ENCODE measurements around the gene EGFLAM.
A peak's percentile ranks its signal among the peaks of the same experiment; 100 is the strongest.

EGFLAM gene

GRCh38 chr5:38448568-38449350, 190.4 kb downstream of the EGFLAM start:
- DNase-seq (ENCODE audit: low spot score), result no peak

- no peak for DNase-seq (ENCODE audit: low spot score)
Observed at GRCh38 chr5:38450627-38451026, 192.3 kb downstream of the EGFLAM start.

GRCh38 chr5:38451074-38451725, 192.8 kb downstream of the EGFLAM start:
- DNase-seq (ENCODE audit: low spot score), result no peak

GRCh38 chr5:38452201-38452600, 193.8 kb downstream of the EGFLAM start:
- DNase-seq (ENCODE audit: low spot score), result no peak

- no peak for DNase-seq (ENCODE audit: low spot score)
Observed at GRCh38 chr5:38453506-38453905, 195.1 kb downstream of the EGFLAM start.

- DNase-seq (ENCODE audit: low spot score), result no peak
Observed at GRCh38 chr5:38453921-38454320, 195.6 kb downstream of the EGFLAM start.

GRCh38 chr5:38455796-38456330, 197.5 kb downstream of the EGFLAM start:
- DNase-seq (ENCODE audit: low spot score), result no peak

- DNase-seq (ENCODE audit: low spot score), result no peak
Observed at GRCh38 chr5:38456657-38457399, 198.5 kb downstream of the EGFLAM start.

- no peak for DNase-seq (ENCODE audit: low spot score)
Observed at GRCh38 chr5:38458174-38458573, 199.8 kb downstream of the EGFLAM start.

GRCh38 chr5:38462976-38463633, 204.7 kb downstream of the EGFLAM start:
- peak; percentile 33 for DNase-seq (ENCODE audit: low spot score)

GRCh38 chr5:38463634-38464521, 205.5 kb downstream of the EGFLAM start:
- DNase-seq (ENCODE audit: low spot score), result peak; percentile 78

- no peak for DNase-seq (ENCODE audit: low spot score)
Observed at GRCh38 chr5:38465061-38465460, 206.7 kb downstream of the EGFLAM start.

- DNase-seq (ENCODE audit: low spot score), result no peak
Observed at GRCh38 chr5:38465702-38466423, 207.5 kb downstream of the EGFLAM start.

- DNase-seq (ENCODE audit: low spot score), result peak; percentile 40
Observed at GRCh38 chr5:38466424-38467189, 208.2 kb downstream of the EGFLAM start.

- peak; percentile 48 for DNase-seq (ENCODE audit: low spot score)
Observed at GRCh38 chr5:38467353-38468040, 209.1 kb downstream of the EGFLAM start.

- DNase-seq (ENCODE audit: low spot score), result peak; percentile 95
Observed at GRCh38 chr5:38468202-38468673, 209.9 kb downstream of the EGFLAM start.

- no peak for DNase-seq (ENCODE audit: low spot score)
Observed at GRCh38 chr5:38468978-38469706, 210.8 kb downstream of the EGFLAM start.

GRCh38 chr5:38469707-38470267, 211.4 kb downstream of the EGFLAM start:
- DNase-seq (ENCODE audit: low spot score), result no peak
